Tibial nerve (tissue), 4 donors: ENCODE results near the gene TMBIM6.

ENCODE experiments used
- EP300 ChIP-seq, 2 donors: sonication (generic); formaldehyde crosslinking; IDR thresholded peaks; one replicate each; pipeline ENCODE4 v1.6.1; 2017; ENCODE audit warnings: antibody characterized with exemption in 2 of 2, mild to moderate bottlenecking in 1 of 2
- POLR2A ChIP-seq, 2 donors: fragments of 450-650 bp; IDR thresholded peaks; one replicate each; pipeline ENCODE4 v1.6.1; 2017; ENCODE audit warnings: antibody characterized with exemption in 2 of 2, mild to moderate bottlenecking in 2 of 2, moderate library complexity in 2 of 2
- TF ChIP-seq, protein P1 (sequence below), 5 experiments: fragments of 200-600 bp in 3 of 5; fragments of 450-650 bp in 2 of 5; sonication (generic) in 3 of 5; IDR thresholded peaks; one replicate each; pipeline ENCODE4 v1.5.1; 2016 to 2019; ENCODE audit warnings: antibody characterized with exemption in 5 of 5, mild to moderate bottlenecking in 3 of 5, moderate library complexity in 2 of 5

DNA sequence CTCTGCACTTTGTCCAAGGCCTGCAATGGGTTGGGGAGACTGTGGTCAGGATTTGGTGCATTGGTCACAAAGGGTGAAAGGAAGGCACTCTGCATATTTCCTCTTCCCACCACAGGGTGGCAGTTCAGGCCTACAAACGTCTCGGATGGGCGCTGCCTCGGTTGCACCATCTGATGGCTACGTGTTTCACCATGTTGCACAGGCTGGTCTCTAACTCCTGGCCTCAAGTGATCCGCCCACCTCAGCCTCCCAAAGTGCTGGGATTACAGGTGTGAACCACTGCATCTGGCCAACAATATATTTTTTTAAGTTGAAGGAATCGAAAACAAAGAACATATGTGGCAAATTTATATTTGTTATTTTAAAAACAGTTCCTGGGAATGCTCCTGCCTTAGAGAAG is 35.1 kb downstream of the TMBIM6 start:
- TF ChIP-seq, protein P1, sequence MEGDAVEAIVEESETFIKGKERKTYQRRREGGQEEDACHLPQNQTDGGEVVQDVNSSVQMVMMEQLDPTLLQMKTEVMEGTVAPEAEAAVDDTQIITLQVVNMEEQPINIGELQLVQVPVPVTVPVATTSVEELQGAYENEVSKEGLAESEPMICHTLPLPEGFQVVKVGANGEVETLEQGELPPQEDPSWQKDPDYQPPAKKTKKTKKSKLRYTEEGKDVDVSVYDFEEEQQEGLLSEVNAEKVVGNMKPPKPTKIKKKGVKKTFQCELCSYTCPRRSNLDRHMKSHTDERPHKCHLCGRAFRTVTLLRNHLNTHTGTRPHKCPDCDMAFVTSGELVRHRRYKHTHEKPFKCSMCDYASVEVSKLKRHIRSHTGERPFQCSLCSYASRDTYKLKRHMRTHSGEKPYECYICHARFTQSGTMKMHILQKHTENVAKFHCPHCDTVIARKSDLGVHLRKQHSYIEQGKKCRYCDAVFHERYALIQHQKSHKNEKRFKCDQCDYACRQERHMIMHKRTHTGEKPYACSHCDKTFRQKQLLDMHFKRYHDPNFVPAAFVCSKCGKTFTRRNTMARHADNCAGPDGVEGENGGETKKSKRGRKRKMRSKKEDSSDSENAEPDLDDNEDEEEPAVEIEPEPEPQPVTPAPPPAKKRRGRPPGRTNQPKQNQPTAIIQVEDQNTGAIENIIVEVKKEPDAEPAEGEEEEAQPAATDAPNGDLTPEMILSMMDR (IDR thresholded peaks at IDR 0.05) = peak; percentile 69 to 92 (median 80)
- TF ChIP-seq POLR2A (IDR thresholded peaks at IDR 0.05) = no peak
- TF ChIP-seq EP300 (IDR thresholded peaks at IDR 0.05) = peak in 1 of 2 donors; percentile 38
